IMR-90 (cell line): ENCODE measurements around the gene ZACN. TPM values are rescaled to one million over a fixed set of nuclear protein-coding genes. Genes with fewer than 3 reads are reported as not detected.

ENCODE experiments used
- ATAC-seq: fragments of 200-7000 bp; cut with Tn5 transposase; 2 replicates; pipeline ENCODE4 v1.9.1; 2020; ENCODE audit warnings: low read depth, mild to moderate bottlenecking, moderate library complexity
- BruUV-seq: library from RNA; stranded (reverse); fragments of 400-500 nt; replicated peaks from 2 replicates; lab custom pipeline; 2021; lab: Mats Ljungman, UMichigan
- CTCF ChIA-PET: fragments of 300-600 bp; formaldehyde crosslinking; extraction: SDS; loops from one replicate; lab custom pipeline; 2021; ENCODE audit warnings: antibody characterized with exemption; lab: Yijun Ruan, JAX
- POLR2A ChIA-PET: fragments of 300-600 bp; sonication (Branson Sonifier 250); formaldehyde crosslinking; loops from one replicate; lab custom pipeline; 2022; ENCODE audit warnings: antibody characterized with exemption; ENCODE audit not compliant: unreplicated experiment; lab: Charles Lee
- DNase-seq: peaks from one replicate; pipeline ENCODE4 v3.0.0; 2013
- H2AFZ ChIP-seq: replicated peaks from 2 replicates; pipeline ENCODE3; 2013; ENCODE audit warnings: low read length, mild to moderate bottlenecking; ENCODE audit not compliant: poor library complexity
- H2AK5ac ChIP-seq: 2 replicates; pipeline ENCODE4 v1.6.1; 2013; ENCODE audit warnings: low read depth, low read length, inconsistent platforms
- H2AK9ac ChIP-seq: replicated peaks from 2 replicates; pipeline ENCODE3; 2013; ENCODE audit warnings: mild to moderate bottlenecking, low read depth, low read length, moderate library complexity; ENCODE audit not compliant: poor library complexity
- H2BK120ac ChIP-seq: 2 replicates; pipeline ENCODE4 v1.6.1; 2013; ENCODE audit warnings: low read depth, low read length, inconsistent platforms
- H2BK15ac ChIP-seq: 3 replicates; pipeline ENCODE4 v1.6.1; 2013; ENCODE audit warnings: low read depth, low read length, inconsistent platforms
- H2BK20ac ChIP-seq: 2 replicates; pipeline ENCODE4 v1.6.1; 2013; ENCODE audit warnings: low read depth, mild to moderate bottlenecking, inconsistent platforms, low read length, moderate library complexity
- H2BK5ac ChIP-seq: 2 replicates; pipeline ENCODE4 v1.6.1; 2013; ENCODE audit warnings: mild to moderate bottlenecking, low read depth, low read length, inconsistent platforms; ENCODE audit not compliant: poor library complexity, severe bottlenecking
- H3K14ac ChIP-seq: replicated peaks from 2 replicates; pipeline ENCODE4 v1.6.1; 2013; ENCODE audit warnings: low read depth, low read length, inconsistent platforms
- H3K18ac ChIP-seq: 2 replicates; pipeline ENCODE4 v1.6.1; 2013; ENCODE audit warnings: low read depth, low read length, control low read depth
- H3K23ac ChIP-seq: 2 replicates; pipeline ENCODE4 v1.6.1; 2013; ENCODE audit warnings: low read depth, low read length, inconsistent platforms
- H3K27ac ChIP-seq: 2 replicates; pipeline ENCODE4 v1.5.1; 2013; ENCODE audit warnings: mild to moderate bottlenecking, control low read depth, low read length; ENCODE audit not compliant: insufficient read depth
- H3K27me3 ChIP-seq: 2 replicates; pipeline ENCODE4 v1.6.1; 2013; ENCODE audit warnings: low read length; ENCODE audit not compliant: control insufficient read depth, insufficient read depth
- H3K36me3 ChIP-seq: 2 replicates; pipeline ENCODE4 v1.6.1; 2013; ENCODE audit warnings: low read length, mixed read lengths; ENCODE audit not compliant: control insufficient read depth, insufficient read depth
- H3K4ac ChIP-seq: 2 replicates; pipeline ENCODE4 v1.6.1; 2013; ENCODE audit warnings: low read depth, low read length, inconsistent platforms
- H3K4me1 ChIP-seq: 2 replicates; pipeline ENCODE4 v1.6.1; 2013; ENCODE audit warnings: low read length, mixed read lengths; ENCODE audit not compliant: control insufficient read depth, insufficient read depth
- H3K4me2 ChIP-seq: 2 replicates; pipeline ENCODE4 v1.6.1; 2013; ENCODE audit warnings: low read depth, mild to moderate bottlenecking, control low read depth, low read length, moderate library complexity
- H3K4me3 ChIP-seq: 2 replicates; pipeline ENCODE4 v1.5.1; 2013; ENCODE audit warnings: low read depth, mild to moderate bottlenecking, control low read depth, low read length, moderate library complexity; ENCODE audit not compliant: insufficient read depth
- H3K56ac ChIP-seq: 2 replicates; pipeline ENCODE4 v1.6.1; 2013; ENCODE audit warnings: low read length, inconsistent platforms; ENCODE audit not compliant: insufficient read depth; ENCODE audit errors: extremely low read depth
- H3K79me1 ChIP-seq, 2 experiments: 2 replicates each; pipeline ENCODE4 v1.6.1; 2013; ENCODE audit warnings: low read length in 2 of 2, inconsistent platforms in 1 of 2, low read depth in 1 of 2
- H3K9ac ChIP-seq: 2 replicates; pipeline ENCODE4 v1.6.1; 2013; ENCODE audit warnings: low read depth, low read length, control low read depth
- H3K9me1 ChIP-seq: 2 replicates; pipeline ENCODE4 v1.6.1; 2013; ENCODE audit warnings: low read length, inconsistent platforms; ENCODE audit not compliant: insufficient read depth
- H3K9me3 ChIP-seq: 2 replicates; pipeline ENCODE4 v1.6.1; 2013; ENCODE audit warnings: low read length; ENCODE audit not compliant: control insufficient read depth, insufficient read depth
- H4K20me1 ChIP-seq: 2 replicates; pipeline ENCODE4 v1.6.1; 2013; ENCODE audit warnings: low read length, inconsistent platforms; ENCODE audit not compliant: insufficient read depth
- H4K5ac ChIP-seq: 2 replicates; pipeline ENCODE4 v1.6.1; 2013; ENCODE audit warnings: mild to moderate bottlenecking, low read depth, low read length, control low read depth
- H4K8ac ChIP-seq, 2 experiments: 2 replicates each; pipeline ENCODE4 v1.6.1; 2013; ENCODE audit warnings: low read depth in 2 of 2, low read length in 2 of 2, control low read depth in 1 of 2, inconsistent platforms in 1 of 2
- H4K91ac ChIP-seq: 2 replicates; pipeline ENCODE4 v1.6.1; 2013; ENCODE audit warnings: low read depth, low read length, inconsistent platforms; ENCODE audit not compliant: insufficient read depth
- BHLHE40 ChIP-seq: fragments of 150-350 bp; IDR thresholded peaks from 2 replicates; pipeline ENCODE4 v1.6.1; 2016; ENCODE audit warnings: mild to moderate bottlenecking, low read depth, low read length
- CEBPB ChIP-seq: IDR thresholded peaks from 2 replicates; pipeline ENCODE4 v1.6.1; 2012; ENCODE audit warnings: low read depth, low read length, improper control_type of control experiment
- CHD1 ChIP-seq: IDR thresholded peaks from 2 replicates; pipeline ENCODE4 v1.6.1; 2012; ENCODE audit warnings: low read depth, low read length, improper control_type of control experiment
- FOS ChIP-seq: fragments of 150-350 bp; IDR thresholded peaks from 2 replicates; pipeline ENCODE4 v1.6.1; 2016; ENCODE audit warnings: low read depth, low read length
- MAFK ChIP-seq: IDR thresholded peaks from 2 replicates; pipeline ENCODE4 v1.6.1; 2012; ENCODE audit warnings: low read depth, low read length, improper control_type of control experiment
- MAZ ChIP-seq: IDR thresholded peaks from 2 replicates; pipeline ENCODE4 v1.6.1; 2012; ENCODE audit warnings: low read depth, mild to moderate bottlenecking, low read length, improper control_type of control experiment, moderate library complexity, borderline replicate concordance
- MXI1 ChIP-seq: IDR thresholded peaks from 2 replicates; pipeline ENCODE4 v1.6.1; 2012; ENCODE audit warnings: low read depth, mild to moderate bottlenecking, low read length, moderate library complexity, borderline replicate concordance
- NFE2L2 ChIP-seq: fragments of 150-350 bp; IDR thresholded peaks from 2 replicates; pipeline ENCODE4 v1.6.1; 2016; ENCODE audit warnings: low read depth, mild to moderate bottlenecking, low read length
- POLR2A ChIP-seq: IDR thresholded peaks from 2 replicates; pipeline ENCODE4 v1.6.1; 2012; ENCODE audit warnings: mild to moderate bottlenecking, low read depth, low read length
- RAD21 ChIP-seq: IDR thresholded peaks from 2 replicates; pipeline ENCODE4 v1.6.1; 2012; ENCODE audit warnings: low read length, improper control_type of control experiment
- RCOR1 ChIP-seq: IDR thresholded peaks from 2 replicates; pipeline ENCODE4 v1.6.1; 2012; ENCODE audit warnings: mild to moderate bottlenecking, low read length, improper control_type of control experiment; ENCODE audit not compliant: insufficient replicate concordance
- SMC3 ChIP-seq: fragments of 150-350 bp; IDR thresholded peaks from 2 replicates; pipeline ENCODE4 v1.6.1; 2016; ENCODE audit warnings: low read depth, mild to moderate bottlenecking, antibody characterized with exemption, low read length, moderate library complexity
- WGBS, 2 experiments: methylation state at CpG; one replicate each; pipeline versions ENCODE4 v1.1.5 to v1.1.7; 2013; ENCODE audit warnings: missing lambda C conversion rate in 2 of 2; ENCODE audit not compliant: insufficient read length in 1 of 2; ENCODE audit errors: extremely low coverage in 2 of 2; 5-methylcytosine and 5-hydroxymethylcytosine counted together
- dilution Hi-C: fragments of 300-500 bp; cut with HindIII; formaldehyde crosslinking; loops from one replicate; pipeline ENCODE4 v1.14.3; 2018; ENCODE audit warnings: low sequenced_read_pairs; ENCODE audit not compliant: unreplicated experiment
- in situ Hi-C: fragments of 300-500 bp; cut with MboI; formaldehyde crosslinking; loops from 3 replicates; pipeline ENCODE4 v1.14.3; 2019; ENCODE audit warnings: low sequenced_read_pairs, inconsistent platforms, mixed read lengths
- intact Hi-C: fragments of 100-400 bp; cut with micrococcal nuclease; formaldehyde crosslinking; loops from 2 replicates; pipeline ENCODE4 v1.10.0; 2022
- polyA plus RNA-seq, 3 experiments: library from polyadenylated mRNA; depleted of rRNA; stranded (reverse); fragments of >200 nt; gene quantifications; 2 replicates each; pipeline ENCODE4 v1.2.3, GENCODE V29; 2012; ENCODE audit warnings: low replicate concordance in 1 of 3
- total RNA-seq: library from RNA; depleted of rRNA; stranded (reverse); fragments of >200 nt; gene quantifications from 2 replicates; pipeline ENCODE4 v1.2.3, GENCODE V29; 2012
- TF ChIP-seq, protein P1 (sequence below): conservative IDR thresholded peaks from 2 replicates; pipeline ENCODE4 v1.5.1; 2012; ENCODE audit warnings: mild to moderate bottlenecking, low read depth, low read length, improper control_type of control experiment
- TF ChIP-seq, protein P2 (sequence below): fragments of 150-350 bp; IDR thresholded peaks from 2 replicates; pipeline ENCODE4 v1.6.1; 2017; ENCODE audit warnings: mild to moderate bottlenecking, antibody characterized with exemption, low read length, low read depth
- TF ChIP-seq, protein P3 (sequence below): fragments of 150-350 bp; IDR thresholded peaks from 2 replicates; pipeline ENCODE4 v1.6.1; 2016; ENCODE audit warnings: low read depth, mild to moderate bottlenecking, low read length, moderate library complexity, borderline replicate concordance

The ZACN gene
- total and polyA plus RNA-seq, 2 of the 4 experiments (the other 2 are of a cell fraction) = not detected

DNA sequence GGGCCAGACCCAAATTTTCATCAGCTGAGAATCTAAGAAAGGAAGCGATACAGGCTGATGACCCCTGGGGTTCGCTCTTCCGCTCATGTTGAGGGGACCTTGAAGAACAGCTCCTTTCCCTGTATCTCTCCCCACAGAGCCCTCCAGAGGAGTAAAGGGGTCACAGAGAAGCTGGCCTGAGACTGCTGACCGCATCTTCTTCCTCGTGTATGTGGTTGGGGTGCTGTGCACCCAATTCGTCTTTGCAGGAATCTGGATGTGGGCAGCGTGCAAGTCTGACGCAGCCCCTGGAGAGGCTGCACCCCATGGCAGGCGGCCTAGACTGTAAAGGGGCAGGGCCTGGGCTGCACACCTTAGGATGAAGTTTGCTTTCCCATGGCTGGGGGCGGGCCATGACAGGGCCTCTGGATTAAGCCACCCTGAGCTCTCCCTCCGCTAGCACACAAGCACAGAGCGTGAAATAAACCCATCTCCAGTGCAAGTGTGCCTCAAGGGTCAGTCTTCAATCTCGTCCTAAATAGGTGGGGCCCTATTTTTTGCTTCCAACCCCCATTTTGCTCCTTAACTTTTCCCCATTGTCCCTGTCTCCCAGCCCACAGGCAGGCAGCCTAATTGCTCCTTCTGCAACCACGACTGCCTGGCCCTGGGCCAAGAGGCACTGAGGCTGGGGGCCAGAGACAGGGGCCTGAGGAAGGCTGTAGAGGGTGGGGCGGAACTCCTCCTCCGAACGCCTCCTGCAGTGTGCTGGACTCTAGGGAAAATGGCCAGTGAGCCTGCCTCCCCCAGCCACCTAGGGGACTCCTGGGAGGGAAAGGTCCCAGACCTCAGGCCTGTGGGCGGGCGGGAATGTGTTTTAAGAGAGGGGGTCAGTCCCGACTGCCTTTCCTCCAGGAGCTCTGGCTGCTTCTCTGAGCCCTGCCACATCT, 3.6 kb downstream of the ZACN start:
- H3K23ac ChIP-seq = no peak overlapping the region
- H2BK5ac ChIP-seq = no peak overlapping the region
- no peak overlapping the region for H3K4ac ChIP-seq
- WGBS, 2 experiments = 92% methylated on average over 2 of the region's 20 CpGs; no CpG with 5 or more reads in 1 of the 2 experiments
- in situ Hi-C loops (no loop called here), dilution Hi-C loops (no loop called here), intact Hi-C loops (no loop called here)
- H4K20me1 ChIP-seq = peaks cover 14% of the 10 kb centered on the region; the same call in 1 of the 2 replicates
- ATAC-seq (no peak), DNase-seq (no peak)
- H3K9me1 ChIP-seq = peaks cover 8% of the 10 kb centered on the region; the same call in 1 of the 2 replicates
- H2BK20ac ChIP-seq = no peak overlapping the region
- ChIA-PET CTCF (no interaction called here), POLR2A (no interaction called here)
- H2BK15ac ChIP-seq = no peak overlapping the region
- H4K5ac ChIP-seq = no peak overlapping the region
- peaks cover 49% of the 10 kb centered on the region for H3K36me3 ChIP-seq
- no peak overlapping the region for H2BK120ac ChIP-seq
- H4K8ac ChIP-seq = no peak overlapping the region
- no peak overlapping the region for H2AK5ac ChIP-seq
- no peaks in the 10 kb centered on the region for H3K79me1 ChIP-seq
- H4K91ac ChIP-seq = no peak overlapping the region
- H3K9me3 ChIP-seq = no peaks in the 10 kb centered on the region
- no peak overlapping the region for H2AFZ ChIP-seq
- no peak overlapping the region for H2AK9ac ChIP-seq
- no peaks in the 10 kb centered on the region for H3K4me1 ChIP-seq
- H3K27ac ChIP-seq = no peak overlapping the region
- no peak overlapping the region for H3K4me2 ChIP-seq
- no peak overlapping the region for H3K56ac ChIP-seq
- H3K14ac ChIP-seq = no peak overlapping the region
- BruUV-seq = no TSS peak
- H3K18ac ChIP-seq = no peak overlapping the region
- H3K27me3 ChIP-seq = peaks cover 27% of the 10 kb centered on the region
- no peak overlapping the region for H3K9ac ChIP-seq
- no peak overlapping the region for H3K4me3 ChIP-seq
- TF ChIP-seq CEBPB = no peak
- TF ChIP-seq MAZ = no peak
- TF ChIP-seq MXI1 = no peak
- no peak for TF ChIP-seq RAD21
- no peak for TF ChIP-seq NFE2L2
- no peak for TF ChIP-seq CHD1
- TF ChIP-seq BHLHE40 = no peak
- TF ChIP-seq, protein P1, sequence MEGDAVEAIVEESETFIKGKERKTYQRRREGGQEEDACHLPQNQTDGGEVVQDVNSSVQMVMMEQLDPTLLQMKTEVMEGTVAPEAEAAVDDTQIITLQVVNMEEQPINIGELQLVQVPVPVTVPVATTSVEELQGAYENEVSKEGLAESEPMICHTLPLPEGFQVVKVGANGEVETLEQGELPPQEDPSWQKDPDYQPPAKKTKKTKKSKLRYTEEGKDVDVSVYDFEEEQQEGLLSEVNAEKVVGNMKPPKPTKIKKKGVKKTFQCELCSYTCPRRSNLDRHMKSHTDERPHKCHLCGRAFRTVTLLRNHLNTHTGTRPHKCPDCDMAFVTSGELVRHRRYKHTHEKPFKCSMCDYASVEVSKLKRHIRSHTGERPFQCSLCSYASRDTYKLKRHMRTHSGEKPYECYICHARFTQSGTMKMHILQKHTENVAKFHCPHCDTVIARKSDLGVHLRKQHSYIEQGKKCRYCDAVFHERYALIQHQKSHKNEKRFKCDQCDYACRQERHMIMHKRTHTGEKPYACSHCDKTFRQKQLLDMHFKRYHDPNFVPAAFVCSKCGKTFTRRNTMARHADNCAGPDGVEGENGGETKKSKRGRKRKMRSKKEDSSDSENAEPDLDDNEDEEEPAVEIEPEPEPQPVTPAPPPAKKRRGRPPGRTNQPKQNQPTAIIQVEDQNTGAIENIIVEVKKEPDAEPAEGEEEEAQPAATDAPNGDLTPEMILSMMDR = no peak
- no peak for TF ChIP-seq POLR2A
- no peak for TF ChIP-seq MAFK
- TF ChIP-seq FOS = no peak
- TF ChIP-seq SMC3 = no peak
- TF ChIP-seq RCOR1 = no peak
- TF ChIP-seq, protein P2, sequence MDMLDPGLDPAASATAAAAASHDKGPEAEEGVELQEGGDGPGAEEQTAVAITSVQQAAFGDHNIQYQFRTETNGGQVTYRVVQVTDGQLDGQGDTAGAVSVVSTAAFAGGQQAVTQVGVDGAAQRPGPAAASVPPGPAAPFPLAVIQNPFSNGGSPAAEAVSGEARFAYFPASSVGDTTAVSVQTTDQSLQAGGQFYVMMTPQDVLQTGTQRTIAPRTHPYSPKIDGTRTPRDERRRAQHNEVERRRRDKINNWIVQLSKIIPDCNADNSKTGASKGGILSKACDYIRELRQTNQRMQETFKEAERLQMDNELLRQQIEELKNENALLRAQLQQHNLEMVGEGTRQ = no peak
- TF ChIP-seq, protein P3, sequence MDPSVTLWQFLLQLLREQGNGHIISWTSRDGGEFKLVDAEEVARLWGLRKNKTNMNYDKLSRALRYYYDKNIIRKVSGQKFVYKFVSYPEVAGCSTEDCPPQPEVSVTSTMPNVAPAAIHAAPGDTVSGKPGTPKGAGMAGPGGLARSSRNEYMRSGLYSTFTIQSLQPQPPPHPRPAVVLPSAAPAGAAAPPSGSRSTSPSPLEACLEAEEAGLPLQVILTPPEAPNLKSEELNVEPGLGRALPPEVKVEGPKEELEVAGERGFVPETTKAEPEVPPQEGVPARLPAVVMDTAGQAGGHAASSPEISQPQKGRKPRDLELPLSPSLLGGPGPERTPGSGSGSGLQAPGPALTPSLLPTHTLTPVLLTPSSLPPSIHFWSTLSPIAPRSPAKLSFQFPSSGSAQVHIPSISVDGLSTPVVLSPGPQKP = no peak
